Body of pancreas (tissue), 4 donors: ENCODE results near the gene CDH4.

Experiments used
- POLR2A ChIP-seq, 3 donors: fragments of 450-650 bp; IDR thresholded peaks; one replicate each; pipeline ENCODE4 v1.6.1; 2016; ENCODE audit warnings: antibody characterized with exemption in 3 of 3, mild to moderate bottlenecking in 2 of 3
- TF ChIP-seq, protein P1 (sequence below), 7 experiments: fragments of 450-650 bp in 4 of 7; fragments of 200-600 bp in 3 of 7; sonication (generic) in 3 of 7; IDR thresholded peaks; one replicate each; pipeline ENCODE4 v1.5.1; 2016 to 2019; ENCODE audit warnings: antibody characterized with exemption in 7 of 7

DNA sequence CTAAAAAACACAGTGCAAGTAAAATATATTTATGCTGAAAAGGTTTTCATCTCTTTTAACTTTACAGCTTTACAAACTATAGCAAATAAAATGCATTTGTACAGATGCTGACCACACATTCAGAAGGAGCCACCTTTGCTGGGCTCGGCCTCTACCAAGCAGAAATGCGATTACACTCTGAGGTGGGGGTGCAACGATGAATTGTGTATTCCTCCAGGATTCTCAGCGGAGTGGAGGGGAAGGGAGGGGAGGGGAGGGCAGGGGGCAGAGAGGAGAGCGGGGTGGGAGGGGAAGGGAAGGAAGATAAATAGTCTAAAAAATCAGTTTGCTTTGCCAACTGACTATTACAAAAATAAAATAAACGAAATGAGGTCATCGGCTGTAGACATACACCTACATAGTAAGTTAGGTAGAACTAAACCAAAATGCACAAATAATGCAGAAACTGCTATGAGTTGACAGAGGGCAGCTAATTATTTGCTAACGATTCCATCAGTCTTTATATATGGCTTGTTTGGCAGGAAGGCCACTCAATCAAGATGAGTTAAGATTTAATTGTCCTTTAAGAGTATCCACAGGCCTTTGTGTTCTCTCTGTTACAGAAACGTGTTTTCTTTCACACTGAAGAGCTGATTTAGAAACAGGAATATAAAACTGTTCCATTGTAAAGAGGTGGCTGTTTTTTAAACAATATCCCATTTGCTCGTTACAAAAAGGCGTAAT, 723.5 kb downstream of the CDH4 start:
- TF ChIP-seq, protein P1, sequence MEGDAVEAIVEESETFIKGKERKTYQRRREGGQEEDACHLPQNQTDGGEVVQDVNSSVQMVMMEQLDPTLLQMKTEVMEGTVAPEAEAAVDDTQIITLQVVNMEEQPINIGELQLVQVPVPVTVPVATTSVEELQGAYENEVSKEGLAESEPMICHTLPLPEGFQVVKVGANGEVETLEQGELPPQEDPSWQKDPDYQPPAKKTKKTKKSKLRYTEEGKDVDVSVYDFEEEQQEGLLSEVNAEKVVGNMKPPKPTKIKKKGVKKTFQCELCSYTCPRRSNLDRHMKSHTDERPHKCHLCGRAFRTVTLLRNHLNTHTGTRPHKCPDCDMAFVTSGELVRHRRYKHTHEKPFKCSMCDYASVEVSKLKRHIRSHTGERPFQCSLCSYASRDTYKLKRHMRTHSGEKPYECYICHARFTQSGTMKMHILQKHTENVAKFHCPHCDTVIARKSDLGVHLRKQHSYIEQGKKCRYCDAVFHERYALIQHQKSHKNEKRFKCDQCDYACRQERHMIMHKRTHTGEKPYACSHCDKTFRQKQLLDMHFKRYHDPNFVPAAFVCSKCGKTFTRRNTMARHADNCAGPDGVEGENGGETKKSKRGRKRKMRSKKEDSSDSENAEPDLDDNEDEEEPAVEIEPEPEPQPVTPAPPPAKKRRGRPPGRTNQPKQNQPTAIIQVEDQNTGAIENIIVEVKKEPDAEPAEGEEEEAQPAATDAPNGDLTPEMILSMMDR (IDR thresholded peaks at IDR 0.05), result no peak
- TF ChIP-seq POLR2A (IDR thresholded peaks at IDR 0.05), result no peak
